ENCODE measurements around the gene DDX11.
"Not testable (repeated sequence)": the region's sequence is repeated elsewhere in the genome, so short reads cannot be mapped to it uniquely, and the experiment has no call there.

Gene DDX11

GRCh38 chr12:31087956-31088355 lies 14.3 kb downstream of the DDX11 start:
- not testable (repeated sequence) for H3K4me3 ChIP-seq (replicated peaks; ENCODE audit: low read depth, low read length); DNase-seq (ENCODE audit: low read depth)

- no peak overlapping the region for H3K4me3 ChIP-seq (replicated peaks; ENCODE audit: low read depth, low read length)
- no peak for DNase-seq (ENCODE audit: low read depth)
- no peak for TF ChIP-seq CTCF (IDR thresholded peaks at IDR 0.05; ENCODE audit: low read length, missing control alignments)
These were observed 15.4 kb downstream of the DDX11 start for GRCh38 chr12:31089072-31089471.

DNA sequence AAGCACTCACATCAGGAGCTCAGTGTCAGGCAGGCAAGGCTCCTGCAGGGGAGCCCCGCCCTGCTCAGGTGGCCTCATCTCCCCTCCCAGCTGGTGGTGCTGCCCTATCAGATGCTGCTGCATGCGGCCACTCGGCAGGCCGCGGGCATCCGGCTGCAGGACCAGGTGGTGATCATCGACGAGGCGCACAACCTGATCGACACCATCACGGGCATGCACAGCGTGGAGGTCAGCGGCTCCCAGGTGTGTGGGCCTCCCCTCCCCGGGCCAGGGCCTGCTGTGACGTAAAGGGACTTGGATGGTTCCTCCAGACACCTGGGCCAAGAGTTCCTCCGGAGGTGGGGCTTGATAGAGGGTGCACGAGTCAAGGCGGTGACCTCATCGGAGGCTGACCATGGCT lies 18.0 kb downstream of the DDX11 start:
- not testable (repeated sequence) for H3K4me3 ChIP-seq (replicated peaks; ENCODE audit: low read depth, low read length); DNase-seq (ENCODE audit: low read depth)

- not testable (repeated sequence) for DNase-seq (ENCODE audit: low read depth); H3K4me3 ChIP-seq (replicated peaks; ENCODE audit: low read depth, low read length)
These were observed 19.1 kb downstream of the DDX11 start for GRCh38 chr12:31092718-31093117.

- H3K4me3 ChIP-seq (replicated peaks; ENCODE audit: low read depth, low read length); DNase-seq (ENCODE audit: low read depth): not testable (repeated sequence)
These were observed 21.6 kb downstream of the DDX11 start for GRCh38 chr12:31095080-31095860.

- H3K4me3 ChIP-seq (replicated peaks; ENCODE audit: low read depth, low read length); DNase-seq (ENCODE audit: low read depth): not testable (repeated sequence)
These were observed 22.8 kb downstream of the DDX11 start for GRCh38 chr12:31096251-31097065.

DNA sequence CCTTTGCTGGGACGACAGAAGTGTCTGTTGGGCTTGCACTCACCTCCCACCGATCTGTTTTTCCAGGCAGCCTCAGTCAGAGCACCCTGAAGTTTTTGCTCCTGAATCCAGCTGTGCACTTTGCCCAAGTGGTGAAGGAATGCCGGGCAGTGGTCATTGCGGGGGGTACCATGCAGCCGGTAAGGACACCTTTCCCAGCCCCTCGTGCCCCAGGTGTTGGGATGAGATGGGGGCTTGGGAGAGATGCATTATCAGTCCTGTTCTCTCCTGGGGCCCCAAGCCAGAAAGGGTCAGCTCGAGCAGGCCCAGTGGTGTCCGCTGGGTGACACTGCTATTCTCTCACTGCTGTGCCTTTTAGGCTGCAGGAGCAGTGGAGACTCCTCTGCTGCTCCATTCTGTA lies 24.2 kb downstream of the DDX11 start:
- not testable (repeated sequence) for DNase-seq (ENCODE audit: low read depth); H3K4me3 ChIP-seq (replicated peaks; ENCODE audit: low read depth, low read length)

DNA sequence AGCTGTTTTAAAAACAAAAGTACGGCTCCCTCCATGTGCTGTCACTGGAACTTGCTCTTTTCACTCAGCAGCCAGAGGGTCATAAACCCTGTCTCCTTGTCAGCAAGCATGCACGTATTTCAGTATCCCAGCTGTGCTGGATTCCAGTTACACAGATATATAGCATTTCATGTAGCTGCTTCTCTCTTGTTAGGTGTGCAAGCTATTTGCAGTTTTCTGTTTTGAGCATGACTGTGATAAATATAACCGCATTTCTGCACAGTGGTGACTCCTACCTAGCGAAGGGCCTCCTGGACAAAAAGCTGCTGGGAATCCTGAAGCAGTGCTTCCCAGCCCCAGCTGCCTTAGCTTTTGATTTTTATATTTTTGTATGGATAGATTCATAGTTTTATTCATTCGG lies 24.7 kb downstream of the DDX11 start:
- not testable (repeated sequence) for DNase-seq (ENCODE audit: low read depth); H3K4me3 ChIP-seq (replicated peaks; ENCODE audit: low read depth, low read length)

DNA sequence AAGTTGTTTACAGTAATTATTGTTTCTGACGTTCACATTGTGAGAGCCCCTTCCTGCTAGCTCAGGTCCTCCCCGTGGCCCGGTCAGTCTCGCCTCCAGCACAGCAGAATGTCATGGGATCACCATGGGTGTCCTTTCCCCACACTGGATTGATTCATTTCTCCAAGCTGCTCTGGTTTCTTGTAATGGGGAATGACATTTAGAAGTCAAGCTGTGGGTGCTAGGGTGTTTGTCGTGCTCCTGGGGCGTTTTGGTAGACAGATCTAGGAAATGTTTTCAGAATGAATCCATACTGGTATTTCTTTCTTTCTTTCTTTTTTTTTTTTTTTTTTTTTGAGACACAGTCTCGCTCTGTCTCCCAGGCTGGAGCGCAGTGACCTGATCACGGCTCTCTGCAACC lies 25.1 kb downstream of the DDX11 start:
- not testable (repeated sequence) for DNase-seq (ENCODE audit: low read depth)

DNA sequence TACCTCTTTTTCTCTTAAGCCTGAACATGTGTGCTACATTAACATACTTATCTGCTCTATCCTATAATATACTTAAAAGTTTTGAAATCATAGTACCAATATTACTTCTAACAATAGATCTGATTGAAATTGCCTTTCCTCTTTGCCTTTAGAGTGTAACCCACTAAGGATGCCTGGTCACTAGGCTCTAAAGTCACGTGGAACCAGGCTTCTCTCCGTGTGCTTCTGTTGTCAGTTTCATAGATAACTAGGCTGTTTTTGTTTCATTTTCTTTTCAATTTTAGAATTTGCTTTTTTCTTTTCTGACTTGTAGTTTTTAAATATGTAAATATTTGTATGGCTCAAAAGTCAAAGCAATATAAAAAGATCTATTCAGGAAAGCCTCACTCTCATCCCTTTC lies 25.8 kb downstream of the DDX11 start:
- DNase-seq (ENCODE audit: low read depth); H3K4me3 ChIP-seq (replicated peaks; ENCODE audit: low read depth, low read length): not testable (repeated sequence)

More for the DNA sequence above, 25.1 kb downstream of the DDX11 start:
- not testable (repeated sequence) for H3K4me3 ChIP-seq (replicated peaks; ENCODE audit: low read depth, low read length)

GRCh38 chr12:31100503-31101208 lies 27.0 kb downstream of the DDX11 start:
- not testable (repeated sequence) for H3K4me3 ChIP-seq (replicated peaks; ENCODE audit: low read depth, low read length); DNase-seq (ENCODE audit: low read depth)

GRCh38 chr12:31102125-31102524 lies 28.5 kb downstream of the DDX11 start:
- H3K4me3 ChIP-seq (replicated peaks; ENCODE audit: low read depth, low read length); DNase-seq (ENCODE audit: low read depth): not testable (repeated sequence)

- not testable (repeated sequence) for H3K4me3 ChIP-seq (replicated peaks; ENCODE audit: low read depth, low read length); DNase-seq (ENCODE audit: low read depth)
These were observed 28.9 kb downstream of the DDX11 start for GRCh38 chr12:31102596-31102995.

- not testable (repeated sequence) for DNase-seq (ENCODE audit: low read depth); H3K4me3 ChIP-seq (replicated peaks; ENCODE audit: low read depth, low read length)
These were observed 29.9 kb downstream of the DDX11 start for GRCh38 chr12:31103561-31103975.

DNA sequence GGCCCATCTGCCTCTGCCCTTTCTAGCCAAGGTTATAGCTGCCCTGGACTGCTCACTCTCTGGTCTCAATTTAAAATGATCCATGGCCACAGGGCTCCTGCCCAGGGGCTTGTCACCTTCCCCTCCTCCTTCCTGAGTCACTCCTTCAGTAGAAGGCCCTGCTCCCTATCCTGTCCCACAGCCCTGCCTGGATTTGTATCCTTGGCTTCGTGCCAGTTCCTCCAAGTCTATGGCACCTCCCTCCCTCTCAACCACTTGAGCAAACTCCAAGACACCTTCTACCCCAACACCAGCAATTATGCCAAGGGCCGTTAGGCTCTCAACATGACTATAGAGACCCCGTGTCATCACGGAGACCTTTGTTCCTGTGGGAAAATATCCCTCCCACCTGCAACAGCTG lies 30.6 kb downstream of the DDX11 start:
- H3K4me3 ChIP-seq (replicated peaks; ENCODE audit: low read depth, low read length); DNase-seq (ENCODE audit: low read depth): not testable (repeated sequence)

GRCh38 chr12:31104773-31105172 lies 31.1 kb downstream of the DDX11 start:
- not testable (repeated sequence) for DNase-seq (ENCODE audit: low read depth); H3K4me3 ChIP-seq (replicated peaks; ENCODE audit: low read depth, low read length)

Data from fibroblast of pulmonary artery (primary cell).